Stimulated activated CD4-positive, alpha-beta T cell treated with anti-CD3 and anti-CD28 coated beads, Interleukin-4, amount 100 ng/mL, for 48 hours (primary cell): ENCODE measurements around the gene C10orf67.
"Not testable (repeated sequence)": the region's sequence is repeated elsewhere in the genome, so short reads cannot be mapped to it uniquely, and the experiment has no call there.

Experiments
- DNase-seq, 2 donors: peaks; one replicate each; pipeline ENCODE4 v3.0.0-alpha.2; 2020; ENCODE audit warnings: low read depth in 2 of 2

The C10orf67 gene

DNA sequence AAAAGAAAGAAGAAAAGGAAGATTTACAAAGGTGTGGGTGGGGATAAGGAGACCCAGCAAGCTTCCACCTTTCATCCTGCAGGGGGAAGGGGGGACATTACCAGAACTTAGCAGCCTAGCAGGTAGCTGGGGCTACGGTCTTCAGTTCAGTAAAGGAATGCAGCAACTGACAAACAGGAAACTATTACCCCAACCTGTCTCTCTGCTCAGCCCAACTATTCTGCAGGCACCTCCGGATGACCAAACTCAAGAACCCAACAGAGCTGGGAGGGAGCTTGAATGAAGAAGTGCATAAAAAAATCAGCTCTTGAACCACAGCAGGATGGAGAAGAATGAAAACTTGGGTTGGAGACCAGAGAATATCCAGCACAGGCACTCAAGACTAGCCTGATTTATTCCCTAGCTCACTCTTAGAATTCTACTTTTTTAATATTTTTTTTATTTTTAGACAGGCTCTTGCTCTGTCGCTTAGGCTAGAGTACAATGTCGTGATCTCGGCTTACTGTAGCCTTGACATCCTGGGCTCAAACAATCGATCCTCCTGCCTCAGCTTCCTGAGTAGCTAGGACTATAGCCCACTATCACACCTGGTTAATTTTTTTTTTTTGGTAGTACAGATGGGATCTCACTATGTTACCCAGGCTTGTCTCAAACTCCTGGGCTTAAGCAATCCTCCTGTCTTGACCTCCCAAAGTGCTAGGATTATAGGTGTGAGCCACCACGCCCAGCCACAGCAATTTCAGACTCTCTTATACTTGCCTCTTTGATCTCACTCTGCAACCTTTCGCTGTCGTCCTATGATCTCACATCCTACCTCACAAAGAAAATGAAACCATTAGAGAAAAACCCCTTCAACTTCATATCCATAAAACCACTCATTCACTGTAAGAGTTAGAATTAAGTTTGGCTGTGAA, 18.5 kb upstream of the C10orf67 start:
- peak in 1 of 2 donors; percentile 26 for DNase-seq

DNA sequence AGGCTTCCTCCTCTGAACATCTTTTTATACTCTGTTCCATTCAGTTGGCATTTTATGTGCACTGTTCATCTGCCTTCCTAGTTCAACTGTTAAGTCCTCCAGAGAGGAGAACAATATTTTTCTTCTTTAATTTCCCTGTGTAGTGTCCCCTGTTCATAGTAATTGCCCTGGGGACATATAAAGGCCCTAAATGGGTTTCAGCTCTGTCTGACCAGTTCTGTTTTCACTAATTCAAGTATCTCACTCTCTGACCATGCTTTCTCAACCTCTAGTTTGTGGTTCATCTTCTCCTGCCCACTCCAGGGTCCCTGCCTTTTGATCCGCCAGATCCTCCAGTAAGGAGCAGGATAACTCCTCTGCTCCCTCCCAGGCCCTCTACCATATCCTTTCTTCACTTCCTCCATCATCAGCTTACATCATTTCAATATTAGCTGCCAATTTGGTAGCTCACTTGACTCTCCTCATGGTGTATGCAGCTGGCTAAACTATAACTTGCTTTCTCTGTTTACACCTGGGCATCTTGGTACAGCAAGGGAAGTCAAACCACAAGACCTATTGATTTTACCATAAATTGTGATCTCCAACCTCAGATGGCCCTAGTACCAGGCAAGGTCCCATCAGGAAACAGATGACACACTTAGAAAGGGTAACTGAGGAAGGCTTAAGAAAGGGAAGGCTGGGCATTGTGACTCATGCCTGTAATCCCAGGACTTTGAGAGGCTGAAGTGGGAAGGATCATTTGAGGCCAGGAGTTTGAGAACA, 17.7 kb upstream of the C10orf67 start:
- DNase-seq, result no peak

DNA sequence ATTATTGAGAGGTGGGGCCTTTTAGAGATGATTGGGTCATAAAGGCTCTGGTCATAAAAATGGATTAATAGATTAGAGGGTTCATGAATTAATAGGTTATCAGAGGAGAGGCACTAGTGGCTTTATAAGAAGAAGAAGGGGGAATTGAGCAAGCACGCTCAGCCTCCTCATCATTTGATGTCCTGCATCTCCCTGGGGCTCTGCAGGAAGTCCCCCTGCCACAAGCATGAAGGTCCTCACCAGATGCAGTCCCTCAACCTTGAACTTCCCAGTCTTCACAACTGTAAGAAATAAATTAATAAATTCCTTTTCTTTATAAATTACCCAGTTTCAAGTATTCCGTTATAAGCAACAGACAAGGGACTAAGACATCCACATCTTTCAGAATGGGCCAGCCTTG, 17.1 kb upstream of the C10orf67 start:
- no peak for DNase-seq

DNA sequence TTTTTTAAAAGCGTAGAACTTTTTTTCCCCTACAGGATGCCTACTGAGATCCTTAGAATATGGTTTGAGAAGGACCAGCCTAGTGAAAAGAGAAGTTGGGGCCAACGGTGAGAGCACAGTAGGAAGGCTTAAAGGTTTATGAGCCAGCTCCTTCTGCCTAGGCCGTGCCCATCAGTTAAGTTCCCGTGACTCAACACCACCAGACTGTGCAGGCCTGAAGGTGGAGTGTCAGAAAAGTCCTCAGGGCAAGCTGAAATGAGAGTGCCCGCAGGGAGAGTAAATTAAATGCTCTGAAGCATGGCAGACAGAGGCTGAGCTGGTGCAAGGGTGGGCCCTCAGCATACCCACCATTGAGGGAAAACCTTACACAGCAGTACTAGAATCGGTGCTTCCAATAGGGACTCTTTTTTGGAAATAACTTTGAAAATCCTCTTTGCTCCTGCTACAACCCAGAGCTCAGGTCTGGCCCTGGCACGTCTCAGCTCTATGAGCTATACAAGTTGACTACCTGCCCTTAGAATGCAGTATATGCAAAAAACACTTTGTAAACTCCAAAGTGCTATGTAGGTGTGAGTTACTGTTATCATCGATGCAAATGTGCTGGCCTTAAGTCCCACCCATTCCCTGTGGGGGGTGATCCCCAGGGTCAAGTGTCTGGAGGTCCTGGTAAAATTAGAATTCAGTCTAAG, 15.2 kb upstream of the C10orf67 start:
- DNase-seq, result no peak

DNA sequence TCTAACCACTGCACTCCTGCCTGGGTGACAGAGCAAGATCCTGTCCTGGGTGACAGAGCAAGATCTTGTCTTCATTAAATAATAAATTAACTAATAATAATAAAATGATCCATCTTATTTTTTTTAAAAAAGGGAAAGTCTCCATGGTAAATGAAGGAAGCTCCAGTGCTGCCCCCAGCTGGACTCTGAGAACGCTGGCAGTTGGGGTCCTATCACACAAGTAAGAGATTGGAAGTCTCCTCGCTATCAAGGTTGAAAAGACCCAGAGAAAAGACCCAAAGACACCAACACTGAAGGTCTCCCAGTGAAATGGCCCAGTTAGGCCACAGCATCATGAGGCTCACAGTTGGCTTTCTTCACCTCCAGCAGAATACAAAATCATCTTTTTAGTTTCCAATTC, 13.8 kb upstream of the C10orf67 start:
- no peak for DNase-seq

DNA sequence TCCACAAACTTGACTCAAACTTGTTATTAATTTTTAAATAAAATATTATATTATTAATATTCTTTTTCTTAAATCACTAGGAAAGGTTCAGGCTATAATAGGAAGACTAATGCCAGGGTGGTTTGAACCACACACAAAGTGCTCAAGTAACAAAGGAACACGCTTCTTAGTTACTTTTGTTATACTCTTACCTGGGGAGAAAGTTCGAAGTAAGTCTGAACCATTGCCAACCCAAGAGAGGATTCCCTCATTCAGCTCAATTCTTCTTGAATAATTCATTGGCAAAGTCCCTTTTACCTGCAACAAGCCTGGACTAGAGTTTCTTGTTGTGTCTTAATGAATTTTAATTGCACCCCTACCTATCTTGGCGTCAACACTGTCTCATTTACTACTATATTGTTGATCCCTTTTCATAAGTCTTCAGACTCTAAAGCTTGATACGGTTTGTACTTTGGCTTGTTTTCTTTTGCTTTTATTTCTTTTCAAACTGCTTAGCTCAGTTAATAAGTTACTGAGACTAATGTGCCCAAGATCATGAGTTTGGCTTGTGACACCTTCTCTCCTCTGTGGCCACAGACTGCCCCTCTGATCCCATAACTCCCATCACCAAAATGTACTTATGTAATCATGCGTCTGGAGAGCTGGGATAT, 10.2 kb upstream of the C10orf67 start:
- no peak for DNase-seq

DNA sequence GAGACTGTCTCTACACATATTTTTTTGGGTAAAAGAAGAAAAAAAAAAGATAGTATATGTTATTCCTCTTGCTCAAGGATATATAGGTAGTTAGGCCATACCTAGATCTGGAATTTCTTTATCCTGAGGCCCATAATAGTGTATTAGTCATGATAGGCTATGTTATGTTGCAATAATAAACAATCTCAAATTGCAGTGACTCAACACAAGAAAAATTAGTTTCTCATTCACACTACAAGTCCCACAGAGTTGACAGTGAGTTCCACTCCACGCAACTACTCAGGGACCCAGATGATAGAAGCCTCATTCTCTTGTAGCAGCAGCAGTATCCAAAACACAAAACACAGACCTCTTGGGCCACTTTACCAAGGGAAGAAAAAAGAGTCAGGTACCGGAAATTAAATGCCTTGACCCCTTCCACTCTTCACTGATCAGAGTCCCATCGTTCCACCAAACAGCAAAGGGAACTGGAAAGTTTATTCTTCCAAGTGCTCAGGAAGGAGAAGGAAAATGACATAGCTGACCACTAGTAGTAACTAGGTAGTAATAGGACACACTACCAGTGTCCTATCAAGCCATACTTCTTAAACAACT, 7.4 kb upstream of the C10orf67 start:
- DNase-seq, result no peak

DNA sequence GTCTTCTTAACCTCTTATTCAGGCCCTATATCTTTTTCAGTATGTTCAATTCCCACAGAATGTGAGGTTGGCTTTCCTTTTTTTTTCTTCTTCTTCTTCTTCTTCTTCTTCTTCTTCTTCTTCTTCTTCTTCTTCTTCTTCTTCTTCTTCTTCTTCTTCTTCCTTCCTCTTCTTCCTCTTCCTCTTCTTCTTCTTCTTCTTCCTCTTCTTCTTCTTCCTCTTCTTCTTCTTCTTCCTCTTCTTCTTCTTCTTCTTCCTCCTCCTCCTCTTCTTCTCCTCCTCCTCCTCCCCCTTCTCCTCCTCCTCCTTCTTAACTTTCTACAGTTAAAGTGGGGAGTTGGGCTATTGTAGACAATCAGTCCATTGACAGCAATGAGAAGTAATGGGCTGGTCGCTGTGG, 6.1 kb upstream of the C10orf67 start:
- not testable (repeated sequence) for DNase-seq

DNA sequence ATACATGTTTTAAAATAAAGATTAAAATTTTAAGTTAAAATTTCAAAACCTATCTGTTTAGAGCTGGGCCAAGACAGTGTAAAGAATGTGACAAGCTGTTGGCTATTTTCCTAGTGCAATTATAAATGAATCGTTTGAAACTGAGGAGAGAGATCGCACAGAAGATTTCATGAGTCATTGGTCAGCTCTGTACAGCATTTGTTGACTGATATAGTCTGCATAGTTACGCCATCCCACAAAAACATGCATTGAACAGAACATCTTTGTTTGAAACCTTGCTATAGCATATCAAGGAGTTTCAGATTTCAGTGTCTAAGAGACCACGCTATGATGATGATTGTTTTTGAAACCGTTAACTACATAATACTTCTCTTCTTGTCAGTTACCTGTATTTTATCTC, 1.3 kb upstream of the C10orf67 start:
- no peak for DNase-seq

DNA sequence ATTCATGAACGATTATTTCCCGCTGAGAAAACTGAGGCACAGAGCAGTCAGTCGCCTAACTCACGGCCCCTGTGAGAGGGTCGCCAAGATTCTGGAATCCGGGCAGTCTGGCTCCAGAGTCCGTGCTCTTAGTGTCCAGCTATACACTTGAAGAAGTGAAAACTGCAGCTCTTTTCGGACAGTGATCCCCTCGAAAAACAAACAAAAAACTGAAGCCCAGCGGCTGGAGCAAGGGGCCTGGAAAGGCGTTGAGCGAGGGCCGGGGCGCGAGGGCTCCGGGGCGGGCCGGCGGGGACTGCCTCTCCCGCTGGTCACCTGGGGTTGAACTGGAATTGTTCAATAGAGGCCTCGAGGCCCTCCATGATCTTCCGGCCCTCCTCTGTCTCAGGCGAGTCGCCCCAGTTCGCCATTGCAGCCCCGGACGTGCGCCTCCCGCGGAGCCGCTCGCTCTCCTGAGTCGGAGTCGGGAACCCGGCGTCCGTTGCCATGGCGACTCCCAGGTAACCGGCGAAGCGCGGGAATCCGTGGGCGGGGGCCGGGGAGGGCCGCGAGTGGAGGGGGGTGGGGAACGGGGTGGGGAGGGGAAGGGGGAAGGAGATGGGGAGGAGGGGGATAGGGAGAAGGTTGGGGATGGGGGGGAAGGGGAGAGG, 881 bp downstream of the C10orf67 start:
- DNase-seq, result peak; percentile 55 to 69

DNA sequence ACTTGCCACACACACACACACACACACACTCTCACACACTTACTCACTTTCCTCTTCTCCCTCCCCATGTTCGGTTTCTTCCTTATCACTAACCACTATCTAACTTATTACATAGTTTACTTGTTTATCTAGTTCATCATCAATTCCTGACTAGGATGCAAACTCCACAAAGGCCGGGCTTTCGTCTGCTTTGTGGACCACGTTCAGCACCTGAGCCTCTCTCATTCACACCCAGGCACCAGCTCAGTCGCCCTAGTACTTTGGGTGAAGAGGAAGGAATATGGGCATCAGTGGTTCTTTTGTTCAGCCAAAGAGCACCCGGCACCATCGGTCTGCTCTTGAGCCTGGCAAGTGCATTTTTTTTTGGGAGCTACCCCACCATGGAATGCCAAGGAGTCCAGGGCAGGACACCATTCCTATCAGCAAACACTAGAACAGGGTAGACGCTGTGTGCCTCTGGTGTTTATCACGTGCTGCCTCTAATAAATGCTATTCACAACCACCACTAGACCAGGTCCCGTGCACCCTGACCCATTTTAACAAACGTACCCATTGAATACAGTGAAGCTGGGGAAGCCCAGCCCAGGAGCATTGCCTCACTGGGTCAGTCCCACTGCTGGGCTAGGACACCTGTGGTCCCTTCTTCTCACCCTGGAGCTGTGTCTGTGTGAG, 2.2 kb downstream of the C10orf67 start:
- DNase-seq, result no peak

DNA sequence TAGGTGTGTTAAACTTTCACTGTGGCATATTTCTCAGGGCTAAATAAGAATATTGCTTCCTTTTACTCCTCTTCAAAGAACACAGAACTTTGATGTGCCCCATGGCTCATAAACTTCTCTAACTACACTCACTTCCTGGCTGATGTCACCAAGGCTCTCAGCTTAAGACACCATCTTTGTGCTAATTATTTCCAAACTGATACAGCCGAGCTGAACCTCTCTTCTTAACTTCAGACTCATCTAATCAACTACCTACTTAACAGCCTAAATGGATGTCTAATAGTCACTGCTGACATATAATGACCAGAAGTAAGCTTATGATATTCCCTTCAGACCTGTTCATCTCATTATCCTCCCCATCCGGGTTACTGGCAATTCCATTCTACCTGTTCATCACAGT, 3.6 kb downstream of the C10orf67 start:
- no peak for DNase-seq

DNA sequence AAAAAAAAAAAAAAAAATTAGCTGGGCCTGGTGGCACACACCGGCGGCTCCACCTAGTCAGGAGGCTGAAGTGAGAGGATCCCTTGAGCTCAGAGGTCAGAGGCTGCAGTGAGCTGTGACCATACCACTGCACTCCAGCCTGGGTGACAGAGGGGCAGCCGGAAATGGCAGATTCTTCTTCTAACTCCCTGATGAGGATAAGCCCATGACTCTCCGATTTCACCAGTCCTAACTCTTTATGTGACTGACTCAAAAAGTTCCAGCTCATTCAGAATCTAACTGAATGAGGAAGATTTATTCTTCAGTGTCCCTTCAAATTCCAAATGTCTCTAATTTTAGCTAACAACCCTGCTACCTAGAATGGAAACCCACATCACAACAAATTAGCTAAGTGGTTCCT, 4.2 kb downstream of the C10orf67 start:
- no peak for DNase-seq

DNA sequence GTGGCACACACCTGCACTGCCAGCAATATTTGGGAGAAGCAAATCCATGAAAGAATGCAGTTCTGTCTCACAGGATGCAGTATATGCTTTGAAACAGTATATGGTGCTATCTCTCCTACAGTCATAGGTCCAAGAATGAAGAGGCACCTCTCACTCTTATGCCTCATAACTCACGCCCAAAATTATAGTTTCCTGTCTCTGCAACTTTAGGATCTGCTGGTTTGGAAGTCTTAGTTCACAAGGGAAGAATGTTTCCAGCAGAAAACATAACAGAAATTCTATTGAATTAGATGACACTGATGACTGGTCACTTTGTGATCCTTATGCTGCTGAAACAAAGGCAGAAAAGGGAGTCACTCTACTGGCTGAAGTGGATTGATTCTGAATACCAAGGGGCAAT, 5.7 kb downstream of the C10orf67 start:
- no peak for DNase-seq

DNA sequence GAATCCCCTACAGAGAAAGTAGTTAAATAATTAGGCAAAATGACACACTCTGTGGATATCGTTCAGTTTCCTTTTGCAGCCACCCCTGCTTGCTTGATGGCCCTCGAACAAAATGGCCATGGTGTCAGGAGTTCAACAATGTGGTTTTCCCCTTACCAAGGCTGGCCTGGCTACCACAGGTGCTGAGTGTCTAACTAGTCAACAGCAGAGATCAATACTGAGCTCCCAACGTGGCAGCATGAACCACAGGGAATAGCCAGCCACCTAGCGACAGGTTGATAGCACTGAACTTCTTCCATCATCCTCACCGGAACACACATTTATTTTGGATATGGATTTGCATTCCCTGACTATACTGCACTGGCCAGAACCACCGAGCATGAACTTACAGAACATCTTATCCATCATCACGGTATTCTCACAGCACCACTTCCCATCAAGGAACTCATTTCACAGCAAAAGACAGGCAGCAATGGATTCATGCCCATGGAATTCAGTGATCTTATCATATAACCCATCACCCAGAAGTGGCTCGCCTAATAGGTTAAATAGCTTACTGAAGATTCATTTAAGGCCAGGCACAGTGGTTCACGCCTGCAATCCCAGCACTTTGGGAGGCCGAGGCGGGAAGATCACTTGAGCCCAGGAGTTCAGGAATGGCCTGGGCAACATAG, 6.3 kb downstream of the C10orf67 start:
- DNase-seq, result no peak

DNA sequence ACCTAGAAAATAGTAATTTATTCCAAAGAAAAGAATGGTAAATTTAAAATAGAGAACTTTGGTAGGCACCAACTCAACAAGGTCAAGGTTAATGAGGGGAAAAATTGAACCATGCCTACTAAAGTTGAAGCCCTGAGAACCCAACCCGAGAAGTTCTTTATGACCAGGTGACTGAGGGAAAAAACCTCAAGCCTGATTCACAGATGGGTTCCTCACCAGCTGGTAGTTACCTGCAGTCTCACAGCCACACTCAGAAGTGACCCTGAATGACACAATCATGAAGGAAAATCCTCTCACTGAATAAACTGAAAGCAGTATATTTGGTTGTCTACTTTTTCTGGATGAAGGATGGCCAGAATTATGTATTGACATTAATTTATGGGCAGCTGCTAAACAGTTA, 7.0 kb downstream of the C10orf67 start:
- DNase-seq, result no peak

DNA sequence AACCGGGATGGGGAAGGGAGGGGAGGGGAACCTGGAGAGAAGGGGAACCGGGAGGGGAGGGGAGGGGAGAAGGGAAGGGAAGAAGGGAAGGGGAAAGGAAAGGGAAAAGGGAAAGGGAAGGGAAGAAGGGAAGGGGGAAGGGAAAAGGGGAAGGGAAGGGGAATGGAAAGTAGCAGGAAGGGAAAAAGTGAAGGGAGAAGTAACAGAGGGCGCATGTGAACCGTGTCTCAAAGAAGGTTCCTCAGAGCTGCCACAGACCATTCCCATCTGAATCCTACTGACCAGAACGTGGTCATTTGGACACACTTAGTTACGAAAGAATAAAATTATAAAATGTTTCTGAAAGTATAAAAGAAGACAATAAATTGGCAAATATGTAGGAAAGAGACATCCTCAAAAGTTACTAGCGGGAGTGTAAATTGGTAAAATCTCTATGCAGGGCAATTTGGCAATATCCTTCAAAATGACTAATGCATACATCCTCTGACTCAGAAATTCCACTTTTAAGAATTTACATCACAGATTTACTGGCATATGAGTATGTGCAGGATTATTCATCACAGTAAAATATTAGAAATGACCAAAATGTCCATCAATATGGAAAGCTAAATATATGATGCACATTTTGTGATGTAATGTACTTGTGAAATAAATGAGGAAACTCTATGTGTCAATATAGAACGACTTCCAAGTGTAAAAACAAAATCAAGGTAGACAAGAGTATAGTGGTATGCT, 12.9 kb downstream of the C10orf67 start:
- DNase-seq, result no peak

DNA sequence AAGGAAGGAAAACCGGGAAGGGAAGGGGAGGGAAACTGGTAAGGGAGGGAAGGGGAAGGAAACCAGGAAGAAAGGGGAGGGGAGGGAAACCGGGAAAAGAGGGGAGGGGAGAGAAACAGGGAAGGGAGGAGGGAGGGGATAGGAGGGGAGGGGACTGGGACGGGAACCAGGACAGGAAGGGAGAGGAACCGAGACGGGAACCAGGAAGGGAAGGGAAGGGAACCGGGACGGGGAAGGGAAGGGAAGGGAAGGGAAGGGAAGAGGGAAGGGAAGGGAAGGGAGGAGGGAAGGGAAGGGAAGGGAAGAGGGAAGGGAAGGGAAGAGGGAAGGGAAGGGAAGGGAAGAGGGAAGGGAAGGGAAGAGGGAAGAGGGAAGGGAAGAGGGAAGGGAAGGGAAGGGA, 13.6 kb downstream of the C10orf67 start:
- no peak for DNase-seq
